Activated naive CD4-positive, alpha-beta T cell treated with anti-CD3 and anti-CD28 coated beads, Interleukin-2, amount 10 ng/mL, durations not matched to agents 7 days and 5 days (primary cell): ENCODE measurements around the gene VPS35L.

Experiments
- CTCF ChIA-PET: fragments of 350-600 bp; sonication (Branson Sonifier 250); formaldehyde crosslinking; loops from one replicate; lab custom pipeline; 2021; ENCODE audit warnings: antibody characterized with exemption; lab: Charles Lee
- DNase-seq: peaks from one replicate; pipeline ENCODE4 v3.0.0-alpha.2; 2020
- H3K27ac Mint-ChIP-seq: one replicate; pipeline ENCODE4 v1.8.0; 2021; ENCODE audit warnings: mild to moderate bottlenecking, moderate library complexity, mixed read lengths
- H3K27me3 Mint-ChIP-seq: one replicate; pipeline ENCODE4 v1.8.0; 2021; ENCODE audit warnings: mild to moderate bottlenecking, mixed read lengths
- H3K36me3 Mint-ChIP-seq: one replicate; pipeline ENCODE4 v1.8.0; 2021; ENCODE audit warnings: mixed read lengths
- H3K4me1 Mint-ChIP-seq: one replicate; pipeline ENCODE4 v1.8.0; 2021; ENCODE audit warnings: mixed read lengths
- H3K4me3 Mint-ChIP-seq: one replicate; pipeline ENCODE4 v1.8.0; 2021; ENCODE audit warnings: mild to moderate bottlenecking, moderate library complexity, mixed read lengths
- H3K9me3 Mint-ChIP-seq: one replicate; pipeline ENCODE4 v1.8.0; 2021; ENCODE audit warnings: mixed read lengths

Gene VPS35L

GRCh38 chr16:19555186-19555937, at the start of gene VPS35L:
Gene VPS35L, plus strand, starts transcription at chr16:19555703. Its CDS starts 27 bp downstream, at chr16:19555730.
- Mint-ChIP-seq H3K27ac (peak within 1 kb of the TSS; percentile 90), H3K4me3 (peak within 1 kb of the TSS; percentile 92), H3K4me1 (peaks cover 26% of the 10 kb centered on the region), H3K9me3 (no peaks in the 10 kb centered on the region), H3K27me3 (no peaks in the 10 kb centered on the region), H3K36me3 (peaks cover 5% of the 10 kb centered on the region)
- peak; percentile 98 for DNase-seq
- CTCF ChIA-PET: interaction anchor here (0.8 to 3.3 kb wide), 10 partner anchors 9 to 331 kb away, joined by 3 to 14 read pairs (median 4); no protein-coding TSS in a partner anchor

- Mint-ChIP-seq H3K27ac (no peak overlapping the region), H3K9me3 (no peaks in the 10 kb centered on the region), H3K36me3 (peaks cover 40% of the 10 kb centered on the region), H3K4me1 (no peaks in the 10 kb centered on the region), H3K27me3 (no peaks in the 10 kb centered on the region), H3K4me3 (no peak overlapping the region)
- DNase-seq: no peak
- CTCF ChIA-PET: interaction anchor here (6.5 kb wide), 1 partner anchor 118 kb away, joined by 82 read pairs; no protein-coding TSS in a partner anchor
Measured at GRCh38 chr16:19506965-19507364, 48.5 kb upstream of the VPS35L start.

- Mint-ChIP-seq H3K27ac (no peak overlapping the region), H3K36me3 (peaks cover 40% of the 10 kb centered on the region), H3K4me3 (no peak overlapping the region), H3K4me1 (no peaks in the 10 kb centered on the region), H3K27me3 (no peaks in the 10 kb centered on the region), H3K9me3 (no peaks in the 10 kb centered on the region)
- CTCF ChIA-PET: no interaction called here
- DNase-seq: no peak
Measured at GRCh38 chr16:19507867-19508266, 47.6 kb upstream of the VPS35L start.

- DNase-seq: no peak
- Mint-ChIP-seq H3K36me3 (peaks cover 43% of the 10 kb centered on the region), H3K27me3 (no peaks in the 10 kb centered on the region), H3K4me1 (peaks cover 11% of the 10 kb centered on the region), H3K27ac (peak overlapping the region; percentile 37), H3K4me3 (no peak overlapping the region), H3K9me3 (no peaks in the 10 kb centered on the region)
- CTCF ChIA-PET: no interaction called here
Measured at GRCh38 chr16:19512297-19512696, 43.2 kb upstream of the VPS35L start.

- H3K4me1 Mint-ChIP-seq: peaks cover 18% of the 10 kb centered on the region
- CTCF ChIA-PET: interaction anchor here (0.8 to 1.5 kb wide), 2 partner anchors 8 to 11 kb away, joined by 3 to 4 read pairs; no protein-coding TSS in a partner anchor
- H3K4me3 Mint-ChIP-seq: no peak overlapping the region
- no peak overlapping the region for H3K27ac Mint-ChIP-seq
- peaks cover 48% of the 10 kb centered on the region for H3K36me3 Mint-ChIP-seq
- DNase-seq: no peak
- H3K27me3 Mint-ChIP-seq: no peaks in the 10 kb centered on the region
- H3K9me3 Mint-ChIP-seq: no peaks in the 10 kb centered on the region
Measured at GRCh38 chr16:19513377-19514053, 42.0 kb upstream of the VPS35L start.

GRCh38 chr16:19515757-19516156, 39.7 kb upstream of the VPS35L start:
- Mint-ChIP-seq H3K9me3 (no peaks in the 10 kb centered on the region), H3K36me3 (peaks cover 48% of the 10 kb centered on the region), H3K4me1 (peaks cover 35% of the 10 kb centered on the region), H3K27me3 (no peaks in the 10 kb centered on the region), H3K27ac (no peak overlapping the region), H3K4me3 (no peak overlapping the region)
- DNase-seq: no peak
- CTCF ChIA-PET: interaction anchor here (1.7 kb wide), 1 partner anchor 13 kb away, joined by 4 read pairs; no protein-coding TSS in a partner anchor

GRCh38 chr16:19517424-19518089, 37.9 kb upstream of the VPS35L start:
- Mint-ChIP-seq H3K9me3 (no peaks in the 10 kb centered on the region), H3K4me1 (peaks cover 49% of the 10 kb centered on the region), H3K27me3 (no peaks in the 10 kb centered on the region), H3K36me3 (peaks cover 41% of the 10 kb centered on the region), H3K4me3 (no peak overlapping the region), H3K27ac (peak overlapping the region; percentile 64)
- CTCF ChIA-PET: interaction anchor here (1.4 kb wide), 1 partner anchor 35 kb away, joined by 4 read pairs; no protein-coding TSS in a partner anchor
- DNase-seq: no peak

- DNase-seq: no peak
- Mint-ChIP-seq H3K4me3 (no peak overlapping the region), H3K27ac (no peak overlapping the region), H3K36me3 (peaks cover 33% of the 10 kb centered on the region), H3K4me1 (peaks cover 52% of the 10 kb centered on the region), H3K9me3 (no peaks in the 10 kb centered on the region), H3K27me3 (no peaks in the 10 kb centered on the region)
- CTCF ChIA-PET: interaction anchor here (1.1 to 1.4 kb wide), 2 partner anchors 17 to 34 kb away, joined by 3 to 4 read pairs; no protein-coding TSS in a partner anchor
Measured at GRCh38 chr16:19518388-19518787, 37.1 kb upstream of the VPS35L start.

- CTCF ChIA-PET: interaction anchor here (0.8 to 1.2 kb wide), 2 partner anchors 18 to 132 kb away, joined by 3 read pairs; no protein-coding TSS in a partner anchor
- Mint-ChIP-seq H3K4me3 (peak overlapping the region; percentile 84), H3K27ac (peak overlapping the region; percentile 92), H3K36me3 (peaks cover 28% of the 10 kb centered on the region), H3K4me1 (peaks cover 61% of the 10 kb centered on the region), H3K27me3 (no peaks in the 10 kb centered on the region), H3K9me3 (no peaks in the 10 kb centered on the region)
- no peak for DNase-seq
Measured at GRCh38 chr16:19520861-19521331, 34.6 kb upstream of the VPS35L start.

- DNase-seq: peak; percentile 96
- Mint-ChIP-seq H3K27ac (peak within 1 kb of the TSS; percentile 92), H3K4me3 (peak within 1 kb of the TSS; percentile 84), H3K27me3 (no peaks in the 10 kb centered on the region), H3K9me3 (no peaks in the 10 kb centered on the region), H3K36me3 (peaks cover 21% of the 10 kb centered on the region), H3K4me1 (peaks cover 62% of the 10 kb centered on the region)
- CTCF ChIA-PET: no interaction called here
Measured at GRCh38 chr16:19521471-19522396, 33.8 kb upstream of the VPS35L start, which contains the start of gene GDE1. Gene GDE1, minus strand, starts transcription at chr16:19522098. Its CDS starts 134 bp downstream, at chr16:19521964.

GRCh38 chr16:19522397-19522732, 33.1 kb upstream of the VPS35L start:
- H3K36me3 Mint-ChIP-seq: peaks cover 15% of the 10 kb centered on the region
- H3K9me3 Mint-ChIP-seq: no peaks in the 10 kb centered on the region
- H3K4me1 Mint-ChIP-seq: peaks cover 60% of the 10 kb centered on the region
- H3K4me3 Mint-ChIP-seq: peak overlapping the region; percentile 84
- no peaks in the 10 kb centered on the region for H3K27me3 Mint-ChIP-seq
- H3K27ac Mint-ChIP-seq: peak overlapping the region; percentile 92
- no peak for DNase-seq
- CTCF ChIA-PET: no interaction called here

- Mint-ChIP-seq H3K4me3 (peak overlapping the region; percentile 84), H3K4me1 (peaks cover 57% of the 10 kb centered on the region), H3K9me3 (no peaks in the 10 kb centered on the region), H3K27ac (peak overlapping the region; percentile 92), H3K27me3 (no peaks in the 10 kb centered on the region), H3K36me3 (peaks cover 13% of the 10 kb centered on the region)
- no peak for DNase-seq
- CTCF ChIA-PET: no interaction called here
Measured at GRCh38 chr16:19522760-19523159, 32.7 kb upstream of the VPS35L start.

GRCh38 chr16:19523184-19523558, 32.3 kb upstream of the VPS35L start:
- Mint-ChIP-seq H3K27ac (no peak overlapping the region), H3K36me3 (peaks cover 16% of the 10 kb centered on the region), H3K27me3 (no peaks in the 10 kb centered on the region), H3K9me3 (no peaks in the 10 kb centered on the region), H3K4me1 (peaks cover 57% of the 10 kb centered on the region), H3K4me3 (peak overlapping the region; percentile 15)
- CTCF ChIA-PET: no interaction called here
- DNase-seq: no peak
